HG02642 (cell line): ENCODE measurements around the gene ADAMTS17.
A peak's percentile ranks its signal among the peaks of the same experiment; 100 is the strongest.

Experiments
- ATAC-seq: cut with Tn5 transposase; IDR thresholded peaks from one replicate; pipeline ENCODE4 v1.9.1; 2021; ENCODE audit warnings: mild to moderate bottlenecking; ENCODE audit not compliant: unreplicated experiment, poor library complexity

The ADAMTS17 gene

DNA sequence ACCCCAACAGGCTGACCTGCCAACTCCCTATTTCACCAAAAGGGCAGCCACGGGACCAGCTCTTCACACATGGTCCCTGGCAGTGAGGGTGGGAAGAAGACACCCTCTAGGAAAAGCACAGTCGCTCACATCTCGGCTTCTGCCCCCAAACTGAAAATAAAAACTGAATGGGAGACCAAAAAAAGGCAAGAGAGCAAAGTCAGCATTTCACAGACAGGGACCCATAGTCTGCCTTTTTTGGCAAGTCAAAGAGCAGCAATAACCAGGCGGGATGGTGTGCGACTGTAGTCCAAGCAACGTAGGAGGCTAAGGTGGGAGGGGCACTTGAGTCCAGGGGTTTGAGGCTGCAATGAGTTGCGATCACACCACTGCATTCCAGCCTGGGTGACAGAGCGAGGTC, 154.1 kb downstream of the ADAMTS17 start:
- ATAC-seq: no peak

DNA sequence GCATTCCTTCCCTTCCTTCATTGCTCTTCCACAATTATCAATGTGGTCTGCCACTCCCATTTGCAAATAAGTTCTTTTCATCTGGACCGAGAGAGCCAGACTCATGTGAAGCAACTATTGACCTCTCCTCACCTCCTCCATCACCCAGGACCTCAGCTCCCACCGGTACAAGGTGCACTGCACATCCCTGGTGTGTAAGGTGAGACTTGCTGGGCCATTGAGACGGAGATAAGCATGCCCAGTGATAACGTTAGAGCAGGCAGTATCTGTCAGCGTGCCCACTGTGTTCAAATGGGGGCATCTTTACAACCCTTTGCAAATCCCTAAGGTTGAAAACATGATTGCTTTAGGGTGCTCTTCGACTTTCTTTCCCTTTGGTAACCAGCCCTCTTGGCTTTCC, 154.8 kb downstream of the ADAMTS17 start:
- ATAC-seq: no peak

DNA sequence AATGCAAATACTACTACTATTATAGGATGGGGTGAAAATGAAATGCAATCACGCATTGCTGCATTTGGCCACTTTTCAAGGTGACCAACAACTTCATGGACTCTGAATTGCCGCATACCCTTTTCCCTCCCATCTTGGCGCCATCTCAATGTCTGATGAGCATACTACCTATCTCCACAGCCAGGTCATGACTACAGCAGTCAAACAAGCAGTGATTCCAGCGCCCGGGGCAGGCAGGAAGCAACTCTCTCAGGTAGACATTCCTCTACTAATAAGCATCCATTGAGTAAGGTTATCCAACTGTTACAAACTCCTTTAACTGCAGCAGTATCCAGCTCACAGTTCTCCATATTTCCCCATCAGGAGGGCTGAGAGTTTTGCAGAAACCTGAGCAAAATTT, 155.4 kb downstream of the ADAMTS17 start:
- ATAC-seq: no peak

DNA sequence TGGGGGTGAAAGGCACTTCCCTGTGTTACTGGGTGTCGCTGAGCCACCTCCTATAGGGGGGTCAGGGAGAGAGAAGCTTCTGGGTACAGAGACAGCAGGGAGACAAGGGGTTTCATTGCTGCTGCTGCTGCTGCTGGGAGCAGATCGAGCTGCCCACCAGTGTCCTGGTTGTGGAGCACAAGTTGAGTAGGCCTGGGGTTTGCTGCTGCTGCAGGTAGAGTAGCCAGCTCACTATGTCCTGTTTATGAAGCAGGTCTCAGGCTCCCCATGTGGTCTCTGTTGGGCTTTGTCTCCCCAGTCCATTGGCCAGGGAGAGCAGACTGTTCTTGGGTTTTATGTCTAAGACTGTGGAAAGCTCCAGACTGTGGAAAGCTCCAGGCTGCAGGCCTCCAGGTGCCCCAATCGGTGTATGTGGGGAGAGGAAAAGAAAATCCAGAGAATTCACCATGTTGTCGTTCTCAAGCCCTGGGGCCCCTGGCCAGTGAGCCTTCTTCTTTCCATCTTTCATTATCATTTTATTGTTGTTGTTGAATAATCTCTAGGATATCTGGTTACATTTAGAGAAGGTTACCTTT, 157.8 kb downstream of the ADAMTS17 start:
- no peak for ATAC-seq

DNA sequence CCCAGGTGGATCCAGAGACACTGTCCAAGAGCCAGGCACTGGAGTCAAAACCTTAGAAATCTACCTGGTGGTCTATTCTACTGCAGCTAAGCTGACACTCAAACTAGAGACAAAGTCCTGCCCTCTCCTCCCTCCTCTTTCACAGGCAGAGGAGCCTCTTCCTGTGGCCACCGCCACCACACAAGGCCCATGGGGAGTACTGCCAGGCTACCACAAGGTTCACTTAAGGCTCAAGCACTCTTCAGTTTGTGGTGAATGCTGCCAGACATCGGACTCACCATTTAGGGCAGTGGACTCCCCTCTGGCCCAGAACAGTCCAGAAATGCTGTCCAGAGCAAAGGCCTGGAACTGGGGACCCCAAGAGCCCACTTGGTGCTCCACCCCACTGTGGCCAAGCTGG, 160.9 kb downstream of the ADAMTS17 start:
- no peak for ATAC-seq

DNA sequence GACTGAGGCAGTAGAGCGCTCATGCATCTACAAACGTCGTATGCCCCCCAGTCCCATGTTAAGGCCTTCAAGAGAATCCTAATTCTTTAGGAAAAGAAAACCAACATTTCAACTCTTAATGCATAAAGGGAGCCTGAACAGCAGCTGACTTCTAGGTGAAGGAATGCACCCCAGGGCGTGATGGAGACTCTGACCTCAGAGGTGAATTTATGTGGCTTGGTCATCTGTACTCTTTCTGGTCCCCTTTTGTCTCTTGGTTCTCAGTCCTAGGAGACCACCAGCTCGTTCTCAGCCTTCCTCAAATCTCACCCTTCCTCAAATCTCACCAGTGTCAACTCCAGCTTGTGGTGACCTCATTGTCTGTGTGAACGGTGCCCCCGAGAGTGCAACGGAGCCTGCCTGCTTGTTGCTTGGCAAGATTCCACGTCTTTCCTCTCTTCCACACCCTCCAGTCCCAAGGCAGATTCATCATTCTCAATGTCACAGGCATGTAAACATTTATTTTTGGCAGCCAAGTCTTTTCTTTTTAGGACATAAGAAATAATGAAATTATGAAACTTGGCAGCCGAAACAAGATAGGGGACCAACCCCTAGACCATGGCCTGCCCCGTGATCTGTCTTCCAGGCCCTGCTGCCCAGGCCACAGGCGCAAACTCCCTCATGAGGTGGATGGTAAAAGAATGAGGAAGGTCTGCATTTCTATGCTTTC, 166.2 kb downstream of the ADAMTS17 start:
- no peak for ATAC-seq

DNA sequence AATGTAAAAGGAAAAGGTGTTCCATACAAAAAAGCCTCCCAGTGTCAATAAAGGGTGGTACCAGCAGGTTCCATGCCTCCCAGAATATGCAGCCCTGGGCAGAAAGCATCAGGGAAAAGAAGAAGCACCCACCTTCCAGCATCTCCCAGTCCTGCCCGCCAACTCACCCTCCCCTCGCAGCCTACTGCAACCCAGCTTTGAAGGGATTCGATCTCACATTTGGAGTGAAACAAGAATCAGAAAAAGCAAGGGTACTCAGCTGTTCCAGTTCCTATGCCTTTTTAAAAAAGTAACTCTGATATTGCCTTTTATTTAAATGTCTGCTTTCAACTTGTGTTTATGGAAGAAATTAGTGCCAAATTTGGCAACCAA, 166.9 kb downstream of the ADAMTS17 start:
- ATAC-seq: no peak

DNA sequence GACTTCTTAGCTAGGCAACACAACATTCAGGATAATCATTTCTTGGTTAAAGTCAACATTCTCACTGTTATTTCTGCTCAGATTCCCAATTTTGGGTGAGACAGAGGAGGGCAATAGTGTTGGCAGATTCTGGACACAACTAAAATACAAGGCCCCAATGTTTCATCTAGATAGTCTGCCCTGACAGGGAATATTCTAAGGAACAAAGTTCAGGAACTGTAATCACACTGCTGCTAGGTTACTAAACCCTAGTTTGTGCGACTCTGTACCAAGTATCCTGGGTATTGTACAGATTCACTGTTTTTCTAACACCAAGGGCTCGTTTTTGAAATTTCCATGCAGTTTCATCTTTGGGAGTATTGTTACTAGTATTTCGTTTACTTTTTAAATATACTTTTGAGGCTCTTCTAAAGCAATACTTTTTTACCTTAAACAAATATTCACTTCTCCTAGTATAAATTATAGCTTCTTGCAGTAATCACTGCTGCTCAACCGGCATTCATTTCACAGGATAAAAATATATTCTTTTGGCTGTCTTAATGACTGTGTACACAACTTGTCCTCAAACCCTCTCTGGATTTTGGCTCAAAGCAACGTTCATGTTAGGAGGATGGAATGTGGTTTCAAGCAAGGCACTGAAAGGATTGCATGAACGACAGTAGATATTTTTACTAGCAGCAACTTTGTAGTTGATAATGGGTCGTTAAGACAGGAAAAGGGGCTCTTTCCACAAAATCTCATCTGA, 167.4 kb downstream of the ADAMTS17 start:
- no peak for ATAC-seq

DNA sequence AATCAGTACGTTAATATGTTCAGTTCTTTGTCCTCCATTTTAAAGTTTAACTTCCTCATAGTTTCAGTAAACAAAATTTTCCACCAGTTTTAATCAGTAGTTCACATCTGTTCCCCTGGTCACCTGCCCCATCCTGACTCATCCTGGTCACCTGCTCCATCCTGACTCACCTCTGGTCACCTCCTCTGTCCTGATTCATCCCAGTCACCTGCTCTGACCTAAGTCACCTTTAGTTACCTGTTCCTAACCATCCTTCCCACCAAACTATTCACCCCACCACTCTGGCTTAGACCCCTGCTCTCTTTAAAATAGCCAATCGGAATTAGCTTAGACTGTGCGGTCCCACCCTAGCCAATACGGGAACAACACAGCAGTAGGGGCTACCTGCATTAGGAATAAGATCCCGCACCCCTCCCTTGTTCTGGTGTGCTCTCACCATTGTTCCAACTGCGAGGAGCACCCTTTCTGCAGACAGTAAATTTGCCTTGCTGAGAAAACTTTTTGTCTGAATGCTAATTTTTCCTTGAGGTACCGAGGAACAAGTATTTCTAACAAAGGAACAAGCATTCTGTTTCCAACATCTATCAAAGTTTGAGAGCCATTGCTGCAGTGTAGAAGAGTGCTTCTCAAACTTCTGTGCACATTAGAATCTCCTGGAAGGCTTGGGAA, 169.3 kb downstream of the ADAMTS17 start:
- no peak for ATAC-seq

DNA sequence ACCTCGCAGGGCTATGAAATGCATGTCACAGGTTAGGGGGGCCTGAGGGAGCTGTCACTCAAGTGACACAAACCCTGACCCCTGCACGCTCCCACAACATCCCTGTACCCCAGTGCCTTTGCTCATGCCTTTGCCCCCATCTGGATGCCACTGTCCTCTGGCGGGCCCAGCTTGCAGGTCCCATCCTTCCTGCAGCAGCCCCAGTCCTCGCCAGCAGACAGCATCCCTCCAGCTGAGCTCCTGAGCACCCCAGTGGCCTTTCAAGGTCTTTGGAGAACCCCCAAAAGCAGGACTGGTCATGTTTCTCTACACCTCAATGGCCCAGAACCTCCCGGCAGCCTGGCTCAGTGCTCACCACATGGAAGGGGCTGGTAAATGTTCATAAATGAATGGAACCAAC, 170.4 kb downstream of the ADAMTS17 start:
- ATAC-seq: no peak

DNA sequence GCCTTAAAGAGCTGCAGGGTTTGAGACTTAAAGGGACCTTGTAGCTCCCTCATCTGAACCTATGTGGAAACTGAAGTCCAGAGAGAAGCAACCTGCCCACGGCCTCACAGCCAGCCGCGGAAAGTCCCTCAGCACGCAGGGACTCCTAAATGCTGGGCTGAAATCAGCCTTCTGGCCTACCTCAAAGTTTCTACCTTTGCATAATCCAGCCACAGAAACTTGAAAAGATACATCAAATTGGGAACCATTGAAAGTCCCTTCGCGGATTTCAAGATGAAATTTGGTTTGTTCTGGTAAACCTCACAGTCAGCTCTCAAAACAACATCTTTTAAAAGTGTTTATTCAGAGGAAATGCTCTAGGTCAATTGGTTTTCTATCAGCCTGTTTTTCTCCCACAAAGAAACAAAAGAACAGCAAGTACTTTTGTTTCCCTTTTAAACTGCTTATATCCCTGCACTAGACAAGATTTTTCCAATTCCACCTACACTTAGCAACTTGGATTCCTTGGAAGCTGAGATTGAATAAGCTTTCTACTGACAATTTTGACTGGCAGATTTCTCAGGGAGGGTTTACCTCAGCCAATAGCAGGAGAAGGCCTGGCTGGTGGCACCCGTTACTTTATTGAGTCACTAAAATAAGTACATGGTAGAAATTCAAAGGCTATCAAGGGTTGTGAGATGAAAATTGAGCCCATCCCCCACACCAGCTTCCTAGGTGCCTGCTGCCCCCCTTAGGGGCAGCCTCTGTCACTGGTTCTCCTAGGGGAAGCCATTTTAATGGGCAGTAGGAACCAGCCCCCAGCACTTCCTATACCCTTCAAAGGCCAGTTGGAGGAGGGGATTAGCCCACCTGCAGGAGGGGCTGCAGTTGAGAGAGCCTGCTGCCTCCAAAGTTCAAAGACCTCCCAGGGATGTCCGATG, 171.2 kb downstream of the ADAMTS17 start:
- peak; percentile 89 for ATAC-seq

DNA sequence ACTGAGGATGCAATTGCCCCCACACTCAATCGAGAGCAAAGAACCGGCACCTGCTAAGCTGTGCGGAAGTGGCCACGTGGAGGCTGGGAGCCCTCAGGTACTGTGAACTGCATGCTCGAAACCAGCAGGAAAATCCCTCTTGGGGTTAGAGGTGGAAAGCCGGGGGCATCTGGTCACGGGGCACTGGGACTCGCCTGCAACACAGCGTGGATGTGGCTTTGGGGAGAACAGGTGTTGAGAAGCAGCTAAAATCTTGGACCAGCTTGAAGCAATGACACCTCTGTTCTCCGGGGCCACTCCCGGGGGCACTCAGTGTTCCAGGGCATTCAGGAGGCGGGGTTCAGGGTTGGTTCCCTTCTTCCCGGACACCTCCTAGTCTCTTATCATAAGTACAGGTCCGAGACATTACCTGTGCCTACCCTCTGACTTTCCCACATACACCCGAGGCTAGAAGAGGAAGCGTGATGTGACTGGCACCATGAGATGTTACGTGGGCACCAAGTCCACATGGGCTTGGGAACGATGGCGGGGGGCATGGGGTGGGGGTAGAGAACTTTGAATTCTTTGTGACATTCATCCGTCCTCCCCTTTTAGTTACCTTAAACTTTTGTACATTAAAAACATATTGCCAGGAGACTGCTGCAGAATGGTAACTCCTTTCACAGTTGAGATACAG, 172.0 kb downstream of the ADAMTS17 start:
- ATAC-seq: no peak

DNA sequence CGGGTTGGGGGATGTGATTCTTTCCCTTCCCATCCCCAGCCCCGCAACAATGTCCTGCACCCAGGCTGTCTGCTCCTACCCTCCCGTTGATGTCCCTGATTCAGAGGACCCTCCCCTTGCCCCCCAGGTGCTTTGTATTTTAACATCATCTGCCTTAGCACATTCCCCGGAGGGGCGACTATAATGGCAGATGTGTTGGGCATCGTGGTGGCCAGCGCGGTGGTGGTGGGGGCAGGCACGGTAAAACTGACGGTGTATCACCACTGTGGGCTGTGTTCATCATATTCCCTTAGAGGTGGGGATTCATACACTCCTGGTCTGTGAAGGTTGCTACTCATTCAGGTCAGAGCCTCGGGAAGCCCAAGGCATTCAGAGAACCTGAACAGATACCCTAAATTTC, 173.0 kb downstream of the ADAMTS17 start:
- ATAC-seq: no peak

DNA sequence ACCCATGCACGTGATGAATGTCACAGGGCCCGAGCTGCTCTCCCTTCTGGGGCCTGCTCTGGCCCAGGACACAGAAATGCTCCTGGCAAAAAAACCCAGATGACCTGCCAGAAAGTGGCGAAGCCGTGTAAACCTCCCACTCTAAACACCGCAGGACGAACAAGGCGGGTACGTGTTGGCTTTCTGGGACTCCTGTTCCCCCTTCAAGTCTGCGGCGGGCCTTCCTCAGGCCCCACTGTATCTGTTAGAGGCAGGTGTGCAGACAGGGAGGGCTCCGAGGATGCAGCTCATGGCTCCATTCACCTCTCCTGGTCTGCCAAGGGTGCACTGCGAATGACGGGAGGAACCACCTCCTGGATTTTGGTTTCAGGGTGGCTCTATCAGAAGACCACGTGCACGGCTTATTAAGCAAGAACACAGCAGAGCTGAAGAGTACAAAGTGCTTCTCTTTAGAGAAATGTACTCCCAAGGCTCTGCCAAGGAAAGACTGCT, 173.8 kb downstream of the ADAMTS17 start:
- no peak for ATAC-seq

DNA sequence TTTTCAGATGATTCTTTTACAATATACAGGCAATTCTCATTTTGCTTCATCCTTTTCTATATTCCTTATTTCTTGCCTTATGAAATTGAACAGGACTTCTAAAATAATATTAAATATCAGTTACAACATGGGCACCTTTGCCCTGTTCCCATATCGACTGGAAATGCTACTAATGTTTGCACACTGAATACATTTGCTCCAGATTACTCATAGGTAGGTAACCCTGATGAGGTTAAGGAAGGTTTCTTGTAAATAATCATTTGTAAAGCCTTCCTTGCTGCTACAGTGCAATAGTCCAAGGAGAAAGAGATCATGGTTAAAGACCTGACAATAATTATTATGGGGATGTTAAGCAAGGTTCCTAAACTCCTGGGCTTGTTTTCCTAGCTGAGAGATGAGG, 175.5 kb downstream of the ADAMTS17 start:
- no peak for ATAC-seq

DNA sequence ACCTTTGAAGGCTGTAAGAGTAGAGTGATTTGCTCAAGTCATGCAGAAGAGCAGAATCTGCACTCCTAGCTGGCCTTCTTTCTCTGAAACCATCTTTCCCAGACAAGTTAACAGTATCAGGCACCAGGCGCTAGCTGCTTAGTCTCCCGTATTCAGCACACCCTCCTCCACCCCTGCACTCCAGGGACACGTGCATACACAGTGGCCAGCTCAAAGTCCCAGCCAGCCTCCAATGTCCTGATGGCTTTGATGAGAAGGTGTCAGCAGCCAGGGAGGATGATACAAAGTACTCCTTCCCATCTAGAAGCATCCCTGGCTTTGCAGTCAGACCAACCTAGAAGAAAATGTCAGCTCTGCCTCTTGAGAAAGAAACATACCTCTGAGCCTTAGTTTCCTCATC, 177.8 kb downstream of the ADAMTS17 start:
- ATAC-seq: no peak

DNA sequence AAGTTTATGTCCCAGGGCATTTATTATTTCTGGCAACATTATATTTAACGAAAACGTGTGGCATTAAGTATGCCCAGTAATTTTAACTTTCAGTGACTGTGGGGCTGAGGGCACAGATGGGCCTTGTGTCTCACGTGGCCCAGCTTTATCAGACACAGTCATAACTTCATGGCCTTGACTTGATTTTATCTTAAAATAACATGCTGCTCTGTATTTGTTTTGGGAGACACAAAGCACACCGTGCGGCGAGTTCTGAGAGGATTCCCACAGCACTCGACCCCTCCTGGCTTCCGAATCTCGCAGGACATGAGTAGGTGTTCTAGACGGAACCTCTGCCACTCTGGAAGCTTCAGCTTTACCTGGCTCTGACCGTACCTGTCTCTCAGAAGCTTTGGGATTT, 180.8 kb downstream of the ADAMTS17 start:
- ATAC-seq: no peak

DNA sequence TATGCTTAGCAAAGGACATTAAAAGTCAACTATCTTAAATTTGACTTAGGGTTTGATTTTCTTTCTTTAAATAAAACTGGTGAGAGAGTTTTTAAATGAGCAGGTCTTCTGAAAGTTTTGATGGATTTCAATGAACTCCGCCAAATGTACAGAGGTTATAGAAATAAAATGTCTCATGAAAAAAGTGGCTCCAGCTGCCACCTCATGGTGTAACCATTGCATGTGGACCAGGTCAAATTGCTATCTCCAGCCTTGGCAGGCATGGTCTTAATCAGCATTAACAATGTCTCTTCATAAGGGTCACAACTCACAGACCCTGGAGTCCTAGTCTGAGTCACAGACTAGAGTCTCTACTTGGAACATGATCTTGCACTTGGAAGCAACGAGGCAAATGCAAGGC, 182.3 kb downstream of the ADAMTS17 start:
- ATAC-seq: no peak

DNA sequence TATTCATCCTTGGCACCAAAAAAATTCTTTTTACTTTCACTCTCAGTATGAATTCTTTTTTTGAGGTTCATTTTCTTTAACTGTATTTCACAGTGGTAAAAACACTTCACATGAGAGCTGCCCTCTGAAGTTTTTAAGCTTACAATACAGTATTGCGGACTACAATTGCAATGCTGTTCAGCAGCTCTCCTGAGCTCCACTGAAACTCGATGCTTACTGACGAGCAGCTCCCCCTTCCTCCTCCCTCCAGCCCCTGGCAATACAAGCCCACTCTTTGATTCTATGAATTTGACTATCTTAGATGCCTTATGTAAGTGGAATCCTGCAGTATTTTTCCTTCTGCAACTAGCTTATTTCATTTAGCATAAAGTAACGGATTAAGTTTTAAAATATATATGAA, 183.4 kb downstream of the ADAMTS17 start:
- no peak for ATAC-seq

DNA sequence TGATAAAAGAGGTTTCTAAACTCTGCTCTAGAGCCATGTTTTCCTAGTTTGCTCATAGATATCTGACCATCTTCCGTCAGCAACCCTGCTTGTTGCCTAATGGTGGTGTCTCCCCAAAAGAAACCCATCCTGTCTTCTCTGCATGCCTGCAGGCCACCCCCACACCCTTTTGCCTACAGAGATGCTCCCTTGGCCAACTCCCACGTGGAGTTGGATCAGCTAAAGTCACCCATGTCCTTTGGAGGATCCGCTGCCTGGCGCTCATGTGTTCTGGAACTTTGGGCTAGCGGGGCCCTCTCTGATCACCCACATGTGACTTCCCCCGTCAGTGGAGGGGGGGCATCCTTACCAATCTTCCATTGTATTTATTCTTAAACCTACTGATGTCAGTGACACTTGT, 185.6 kb downstream of the ADAMTS17 start:
- no peak for ATAC-seq
